MM.1S (cell line): Measurements from ENCODE around the gene SMPD2.

ENCODE experiments used
- CTCF ChIP-seq: fragments of 300-600 bp; sonication (generic); IDR thresholded peaks from 2 replicates; pipeline ENCODE4 v1.5.1; 2016; ENCODE audit warnings: antibody characterized with exemption, low read length, mixed read lengths
- EZH2 ChIP-seq: fragments of 300-600 bp; sonication (generic); optimal IDR thresholded peaks from 2 replicates; pipeline ENCODE3; 2017; ENCODE audit warnings: low read depth, mild to moderate bottlenecking, antibody characterized with exemption, low read length, mixed read lengths
- EZH2phosphoT487 ChIP-seq: fragments of 300-600 bp; sonication (generic); IDR thresholded peaks from 2 replicates; pipeline ENCODE4 v1.6.1; 2018; ENCODE audit warnings: antibody characterized with exemption, low read length

- TF ChIP-seq EZH2 (no peak), CTCF (no peak), EZH2phosphoT487 (no peak)
These were observed 12.6 kb downstream of the SMPD2 start for GRCh38 chr6:109453156-109453555.
